Astrocyte of the cerebellum (primary cell): ENCODE data around the gene BMAL2.
A peak's percentile ranks its signal among the peaks of the same experiment; 100 is the strongest.

Experiments
- DNase-seq: peaks from one replicate; pipeline ENCODE4 v3.0.0-alpha.2; 2011; ENCODE audit warnings: low read depth
- H3K4me3 ChIP-seq: 2 replicates; pipeline ENCODE4 v1.5.1; 2011; ENCODE audit warnings: mild to moderate bottlenecking, low read depth, low read length, moderate library complexity
- in situ Hi-C: cut with HindIII; loops from 2 replicates; pipeline ENCODE4 v1.10.0; 2017; ENCODE audit warnings: low sequenced_read_pairs
- TF ChIP-seq, protein P1 (sequence below): IDR thresholded peaks from 2 replicates; pipeline ENCODE4 v1.5.1; 2012; ENCODE audit warnings: low read length, low read depth, moderate library complexity, mild to moderate bottlenecking; ENCODE audit errors: missing control alignments

BMAL2 gene

DNA sequence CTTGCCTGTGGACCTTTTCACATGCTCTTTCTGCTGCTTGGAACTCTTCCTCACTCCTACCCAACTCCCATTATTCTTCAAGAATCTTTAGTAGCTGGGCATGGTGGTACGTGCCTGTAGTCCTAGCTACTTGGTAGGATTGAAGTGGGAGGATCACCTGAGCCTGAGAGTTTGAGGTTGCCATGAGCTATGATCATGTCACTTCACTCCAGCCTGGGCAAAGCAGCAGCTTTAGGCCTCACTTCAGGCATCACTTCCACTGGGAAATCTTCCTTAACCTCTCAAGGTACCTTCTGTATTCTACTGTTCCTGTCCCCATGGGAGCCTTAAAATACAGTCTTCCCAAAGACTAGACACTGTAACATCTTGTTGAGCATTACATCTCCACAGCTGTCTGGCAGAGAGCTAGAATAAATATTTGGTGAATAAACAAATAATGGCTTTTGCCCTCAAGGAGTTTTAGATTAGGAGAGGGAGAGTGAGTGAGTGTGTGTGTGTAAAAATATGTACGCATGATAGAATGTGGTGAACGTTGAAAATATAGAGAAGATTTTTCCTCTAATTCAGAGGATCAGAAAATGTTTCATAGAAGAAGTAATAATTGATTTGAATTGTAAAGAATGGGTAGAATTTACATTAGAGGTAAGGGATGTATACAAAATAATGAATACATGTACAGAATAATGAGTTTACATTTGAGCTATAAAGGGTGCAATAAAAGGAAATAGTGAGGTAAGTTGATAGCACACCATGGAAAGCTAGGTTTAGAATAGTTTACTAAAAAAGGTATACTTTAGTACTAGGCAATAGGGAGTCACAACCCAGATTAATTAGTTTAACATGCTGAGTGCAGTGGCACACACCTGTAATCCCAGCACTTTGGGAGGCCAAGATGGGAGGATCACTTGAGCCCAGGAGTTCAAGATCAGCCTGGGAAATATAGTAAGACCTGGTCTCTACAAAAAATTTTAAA is 29.2 kb upstream of the BMAL2 start:
- in situ Hi-C loops: no loop called here
- DNase-seq: no peak
- no peak overlapping the region for H3K4me3 ChIP-seq
- TF ChIP-seq, protein P1, sequence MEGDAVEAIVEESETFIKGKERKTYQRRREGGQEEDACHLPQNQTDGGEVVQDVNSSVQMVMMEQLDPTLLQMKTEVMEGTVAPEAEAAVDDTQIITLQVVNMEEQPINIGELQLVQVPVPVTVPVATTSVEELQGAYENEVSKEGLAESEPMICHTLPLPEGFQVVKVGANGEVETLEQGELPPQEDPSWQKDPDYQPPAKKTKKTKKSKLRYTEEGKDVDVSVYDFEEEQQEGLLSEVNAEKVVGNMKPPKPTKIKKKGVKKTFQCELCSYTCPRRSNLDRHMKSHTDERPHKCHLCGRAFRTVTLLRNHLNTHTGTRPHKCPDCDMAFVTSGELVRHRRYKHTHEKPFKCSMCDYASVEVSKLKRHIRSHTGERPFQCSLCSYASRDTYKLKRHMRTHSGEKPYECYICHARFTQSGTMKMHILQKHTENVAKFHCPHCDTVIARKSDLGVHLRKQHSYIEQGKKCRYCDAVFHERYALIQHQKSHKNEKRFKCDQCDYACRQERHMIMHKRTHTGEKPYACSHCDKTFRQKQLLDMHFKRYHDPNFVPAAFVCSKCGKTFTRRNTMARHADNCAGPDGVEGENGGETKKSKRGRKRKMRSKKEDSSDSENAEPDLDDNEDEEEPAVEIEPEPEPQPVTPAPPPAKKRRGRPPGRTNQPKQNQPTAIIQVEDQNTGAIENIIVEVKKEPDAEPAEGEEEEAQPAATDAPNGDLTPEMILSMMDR: no peak

DNA sequence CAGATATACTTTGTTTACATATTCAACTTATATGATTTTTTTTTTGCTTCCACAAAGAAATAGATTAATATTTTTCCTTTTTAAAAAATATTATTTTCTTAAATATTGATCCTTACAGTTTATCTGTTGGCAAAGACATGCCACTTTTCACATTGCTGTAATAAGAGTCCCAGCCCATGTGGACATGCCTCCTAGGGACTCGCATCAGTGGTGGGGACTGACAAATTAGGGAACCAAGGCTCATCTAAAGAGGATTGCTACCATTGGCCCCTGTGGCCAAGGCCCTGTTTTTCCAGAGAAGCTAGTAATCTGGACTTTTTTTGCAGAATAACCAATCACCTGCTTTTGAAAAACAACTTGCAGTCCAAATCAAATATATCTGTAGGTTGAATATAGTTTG is 27.8 kb upstream of the BMAL2 start:
- H3K4me3 ChIP-seq: no peak overlapping the region
- no peak for DNase-seq
- in situ Hi-C loops: no loop called here
- TF ChIP-seq, protein P1: no peak

DNA sequence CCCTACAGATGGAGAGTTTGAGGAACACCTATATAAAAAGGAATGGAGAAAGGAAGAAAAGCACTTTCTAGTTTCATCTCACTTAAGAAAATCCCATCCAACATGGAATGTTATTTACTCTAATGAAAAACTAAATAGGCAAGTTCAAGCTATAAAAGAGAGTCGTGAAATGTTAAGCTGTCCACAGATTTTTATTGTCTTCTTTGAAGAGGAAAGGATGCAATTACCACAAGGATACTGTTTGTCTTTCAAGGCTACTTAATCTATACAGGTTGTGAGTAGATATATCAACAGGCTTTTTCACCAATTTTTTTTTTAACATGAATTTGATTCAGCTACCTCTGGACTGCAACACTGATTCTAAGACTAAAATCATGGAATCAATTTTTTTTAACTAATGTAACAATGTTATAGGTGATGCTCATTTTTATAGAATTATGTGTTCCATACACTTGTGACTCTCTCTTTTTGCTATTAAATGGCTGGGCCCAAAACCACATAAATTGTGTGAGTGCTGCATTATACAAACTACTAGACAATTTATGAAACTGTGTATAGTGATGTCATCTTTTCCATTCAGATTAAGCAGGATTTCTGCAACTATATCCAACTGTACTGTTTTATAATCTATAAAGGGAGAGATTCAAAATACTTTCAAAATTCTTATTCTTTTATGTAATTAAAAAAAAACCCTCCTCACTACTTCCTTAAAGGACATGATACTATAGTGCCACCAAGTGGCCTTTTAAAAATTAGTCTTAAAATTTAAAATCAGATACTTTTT is 26.8 kb upstream of the BMAL2 start:
- peak; percentile 43 for DNase-seq
- in situ Hi-C loops: no loop called here
- no peak overlapping the region for H3K4me3 ChIP-seq
- TF ChIP-seq, protein P1: no peak

DNA sequence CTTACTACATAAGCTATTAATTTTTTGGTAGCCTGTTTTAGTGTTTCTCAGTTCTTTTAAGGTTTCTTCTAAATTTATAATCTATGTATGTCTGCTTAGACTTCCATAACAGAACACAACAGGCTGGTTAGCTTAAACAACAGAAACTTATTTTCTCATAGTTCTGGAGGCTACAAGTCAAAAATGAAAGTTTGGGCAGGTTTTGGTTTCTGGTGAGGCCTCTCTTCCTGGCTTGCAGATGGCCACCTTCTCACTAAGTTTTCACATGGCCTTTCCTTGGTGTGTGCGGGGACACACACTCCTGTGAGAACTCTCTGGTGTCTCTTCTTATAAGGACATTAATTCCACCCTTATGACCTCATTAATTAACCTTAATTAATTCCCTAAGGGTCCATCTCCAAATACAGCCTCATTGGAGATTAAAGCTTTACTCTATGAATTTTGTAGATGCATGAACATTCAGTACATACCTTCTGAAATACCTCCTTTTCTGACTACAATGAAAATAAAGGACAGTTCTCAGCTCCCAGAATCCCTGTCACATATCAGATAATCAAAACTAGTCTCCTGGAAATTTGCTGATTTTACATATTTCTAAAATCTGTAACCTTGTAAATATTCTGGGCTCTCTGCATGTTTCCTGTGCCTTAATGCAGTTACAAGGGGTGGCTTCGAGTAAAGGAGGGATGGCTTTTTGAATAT is 23.2 kb upstream of the BMAL2 start:
- in situ Hi-C loops: no loop called here
- TF ChIP-seq, protein P1: no peak

DNA sequence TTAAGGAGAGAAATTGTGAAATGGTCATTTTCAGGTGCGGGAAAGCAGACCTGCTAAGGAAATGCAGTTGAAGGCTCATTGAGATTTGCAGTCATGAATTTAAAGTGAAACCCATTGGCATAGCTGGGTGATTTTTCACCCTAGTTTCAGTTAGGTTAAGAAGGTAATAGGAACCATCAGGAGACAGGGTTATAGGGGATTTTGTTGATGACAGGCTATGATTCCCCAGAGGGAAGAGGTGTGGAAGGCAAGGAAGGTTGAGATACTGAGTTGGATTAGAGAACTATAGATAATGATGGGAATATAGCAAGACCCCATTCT is 22.7 kb upstream of the BMAL2 start:
- no peak for DNase-seq
- TF ChIP-seq, protein P1: no peak
- in situ Hi-C loops: no loop called here
- no peak overlapping the region for H3K4me3 ChIP-seq

More for the DNA sequence above, 23.2 kb upstream of the BMAL2 start:
- H3K4me3 ChIP-seq: no peak overlapping the region
- no peak for DNase-seq

DNA sequence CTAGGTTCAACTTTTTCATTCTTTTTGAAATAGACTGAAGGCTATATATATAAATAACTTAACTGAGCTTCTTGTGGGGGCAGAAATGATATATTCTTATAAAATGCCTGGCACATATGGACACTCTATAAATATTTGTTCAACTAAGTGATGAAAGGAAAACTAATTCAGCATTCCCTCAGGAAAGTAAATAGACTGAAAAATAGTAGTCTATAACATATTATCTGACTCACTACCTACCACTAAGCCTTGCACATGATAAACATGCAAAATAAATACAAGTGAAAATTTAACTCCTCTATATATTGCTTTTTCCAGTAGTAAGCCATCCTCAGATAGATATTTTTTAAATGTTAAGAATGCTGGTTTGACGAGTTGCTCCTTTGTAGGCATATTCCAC is 15.7 kb upstream of the BMAL2 start:
- in situ Hi-C loops: no loop called here
- DNase-seq: no peak
- TF ChIP-seq, protein P1: no peak
- H3K4me3 ChIP-seq: no peak overlapping the region
